ENCODE data around the gene RNF214. TPM values are rescaled to one million over a fixed set of nuclear protein-coding genes. Genes with fewer than 3 reads are reported as not detected.

RNF214 gene
- total and polyA plus RNA-seq, 8 donors: 6.7 to 21.6 (median 11.0) TPM

GRCh38 chr11:117192401-117192875 is 40.0 kb upstream of the RNF214 start:
- TF ChIP-seq POLR2AphosphoS5 (IDR thresholded peaks at IDR 0.05) (no peak), POLR2A (IDR thresholded peaks at IDR 0.05) (no peak), EP300 (IDR thresholded peaks at IDR 0.05) (no peak), CTCF (IDR thresholded peaks at IDR 0.05) (no peak)
- no peak overlapping the region for H3K4me3 ChIP-seq
- 85 to 96% (median 91%) methylated on average over 17 of the region's 17 CpGs for WGBS, 5 donors
- no peaks in the 10 kb centered on the region for H3K27me3 ChIP-seq
- no peaks in the 10 kb centered on the region for H3K9me3 ChIP-seq
- H3K27ac ChIP-seq: peak overlapping the region in 1 of 5 donors; percentile 37
- peaks cover 69 to 97% (median 90%) of the 10 kb centered on the region in 4 donors for H3K36me3 ChIP-seq
- peaks cover 12 to 55% (median 34%) of the 10 kb centered on the region in 4 donors for H3K4me1 ChIP-seq
- DNase-seq: no peak
- intact Hi-C loops (cut with DNase I; ENCODE audit: low total_unique reads): no loop called here

- WGBS, 5 donors: 88 to 94% (median 93%) methylated on average over 15 of the region's 15 CpGs
- no peak for DNase-seq
- Histone ChIP-seq H3K9me3 (no peaks in the 10 kb centered on the region), H3K27me3 (no peaks in the 10 kb centered on the region), H3K4me1 (peaks cover 17 to 55% (median 36%) of the 10 kb centered on the region in 4 donors), H3K27ac (peak overlapping the region in 2 of 5 donors; percentile 18 to 37), H3K4me3 (no peak overlapping the region), H3K36me3 (peaks cover 60 to 87% (median 81%) of the 10 kb centered on the region in 4 donors)
- TF ChIP-seq POLR2A (IDR thresholded peaks at IDR 0.05) (no peak), EP300 (IDR thresholded peaks at IDR 0.05) (no peak), POLR2AphosphoS5 (IDR thresholded peaks at IDR 0.05) (no peak), CTCF (IDR thresholded peaks at IDR 0.05) (no peak)
- intact Hi-C loops (cut with DNase I; ENCODE audit: low total_unique reads): no loop called here
Observed at GRCh38 chr11:117193130-117194020, 39.1 kb upstream of the RNF214 start.

- Histone ChIP-seq H3K27ac (peak overlapping the region in 1 of 5 donors; percentile 18), H3K36me3 (peaks cover 51 to 80% (median 75%) of the 10 kb centered on the region in 4 donors), H3K27me3 (no peaks in the 10 kb centered on the region), H3K4me3 (no peak overlapping the region), H3K4me1 (peaks cover 22 to 63% (median 45%) of the 10 kb centered on the region in 4 donors), H3K9me3 (no peaks in the 10 kb centered on the region)
- 74 to 85% (median 85%) methylated on average over 5 of the region's 5 CpGs for WGBS, 5 donors
- no peak for DNase-seq
- intact Hi-C loops (cut with DNase I; ENCODE audit: low total_unique reads): no loop called here
- no peak for TF ChIP-seq CTCF (IDR thresholded peaks at IDR 0.05)
- no peak for TF ChIP-seq POLR2AphosphoS5 (IDR thresholded peaks at IDR 0.05)
- TF ChIP-seq EP300 (IDR thresholded peaks at IDR 0.05): no peak
- no peak for TF ChIP-seq POLR2A (IDR thresholded peaks at IDR 0.05)
Observed at GRCh38 chr11:117194267-117194666, 38.2 kb upstream of the RNF214 start.

- intact Hi-C loops (cut with DNase I; ENCODE audit: low total_unique reads): no loop called here
- DNase-seq: peak in 1 of 2 donors; percentile 58
- peaks cover 42 to 70% (median 65%) of the 10 kb centered on the region in 4 donors for H3K36me3 ChIP-seq
Observed at GRCh38 chr11:117195258-117195657, 37.2 kb upstream of the RNF214 start.

More at GRCh38 chr11:117195258-117195657, 37.2 kb upstream of the RNF214 start:
- Histone ChIP-seq H3K27me3 (no peaks in the 10 kb centered on the region), H3K27ac (peak overlapping the region in 3 of 5 donors; percentile 20 to 89 (median 22)), H3K4me3 (no peak overlapping the region), H3K9me3 (no peaks in the 10 kb centered on the region), H3K4me1 (peaks cover 22 to 61% (median 47%) of the 10 kb centered on the region in 4 donors)
- no peak for TF ChIP-seq POLR2A (IDR thresholded peaks at IDR 0.05)
- WGBS, 5 donors: 46 to 78% (median 58%) methylated on average over 4 of the region's 4 CpGs

Measured in stomach (tissue), 9 donors.